A172 (cell line): ENCODE measurements around the gene STARD7. TPM values are rescaled to one million over a fixed set of nuclear protein-coding genes. Genes with fewer than 3 reads are reported as not detected.

ENCODE experiments used
- DNase-seq: peaks from one replicate; pipeline ENCODE4 v3.0.0-alpha.2; 2015; ENCODE audit warnings: low spot score
- total RNA-seq: library from RNA; depleted of rRNA; stranded (reverse); fragments of >200 nt; shearing (Covaris generic); gene quantifications from 2 replicates; pipeline ENCODE4 v1.2.3, GENCODE V29; 2014; rRNA removed

STARD7 gene
- total RNA-seq, 1 experiment from 2014 or later, result 196 TPM

DNA sequence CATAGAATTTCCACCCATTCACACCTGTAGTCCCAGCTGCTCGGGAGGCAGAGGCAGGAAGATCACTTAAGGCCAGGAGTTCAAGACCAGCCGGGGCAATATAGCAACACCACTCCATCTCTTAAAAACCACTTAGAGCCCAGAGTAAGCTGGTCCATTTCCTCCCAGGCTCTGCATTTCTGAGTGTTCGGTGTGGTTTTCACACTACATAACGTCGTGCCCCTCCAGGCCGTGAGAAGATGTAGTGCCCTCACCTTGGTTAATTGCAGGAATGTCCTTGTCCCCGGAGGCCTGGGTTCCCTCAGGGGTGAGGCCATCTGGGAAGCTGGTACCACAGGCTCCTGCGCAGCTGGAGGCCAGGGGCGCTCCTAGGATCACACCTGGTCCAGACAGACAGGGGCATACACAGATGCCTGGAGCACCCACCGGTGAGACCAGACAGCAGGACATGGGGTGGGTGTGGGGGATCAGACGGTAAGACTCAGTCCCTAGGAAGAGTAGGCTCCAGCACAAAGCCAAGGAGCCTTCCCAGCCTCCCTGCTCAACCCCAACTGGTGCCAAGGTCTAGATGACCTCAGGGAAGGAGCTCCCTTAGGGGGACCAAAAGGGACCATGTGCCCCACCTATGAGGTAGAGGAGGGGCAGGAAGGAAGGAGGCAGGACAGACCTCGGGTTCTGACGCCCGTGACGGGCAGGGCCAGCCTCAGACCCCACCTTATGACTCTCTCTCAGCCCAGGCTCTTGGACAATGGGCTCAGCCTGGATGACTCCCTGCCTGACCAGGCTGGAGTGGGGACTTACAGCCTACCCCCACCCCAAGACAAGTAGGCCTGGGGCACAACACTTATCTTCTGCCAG, 71.1 kb downstream of the STARD7 start:
- no peak for DNase-seq

DNA sequence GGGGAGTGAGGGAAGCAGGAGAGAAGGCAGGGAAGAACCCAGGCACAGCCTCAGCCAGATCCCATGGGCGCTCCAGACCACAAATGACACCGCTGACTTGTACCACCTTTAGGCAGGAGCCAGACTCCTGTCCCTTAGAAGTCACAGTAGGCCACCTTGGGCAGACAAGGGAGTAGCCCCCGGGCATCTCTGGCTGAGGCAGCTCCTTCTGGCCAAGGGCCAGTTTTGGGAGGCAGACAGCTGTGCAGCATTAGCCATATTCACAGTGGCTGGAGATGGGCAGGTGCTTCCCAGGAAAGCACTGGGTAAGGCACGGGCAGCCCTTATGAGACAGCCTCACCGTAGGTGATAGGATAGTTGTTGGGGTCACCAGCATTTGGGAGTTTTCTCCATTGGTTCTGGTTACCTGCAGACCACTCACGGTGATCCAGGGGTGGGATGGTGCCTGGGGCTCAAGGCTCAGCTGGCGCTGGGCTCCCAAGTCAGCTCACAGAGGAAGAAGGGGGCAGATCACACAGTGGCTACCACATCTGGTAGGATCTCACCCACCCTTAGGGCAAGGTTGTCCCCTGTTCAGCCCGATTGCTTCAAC, 72.4 kb downstream of the STARD7 start:
- no peak for DNase-seq

DNA sequence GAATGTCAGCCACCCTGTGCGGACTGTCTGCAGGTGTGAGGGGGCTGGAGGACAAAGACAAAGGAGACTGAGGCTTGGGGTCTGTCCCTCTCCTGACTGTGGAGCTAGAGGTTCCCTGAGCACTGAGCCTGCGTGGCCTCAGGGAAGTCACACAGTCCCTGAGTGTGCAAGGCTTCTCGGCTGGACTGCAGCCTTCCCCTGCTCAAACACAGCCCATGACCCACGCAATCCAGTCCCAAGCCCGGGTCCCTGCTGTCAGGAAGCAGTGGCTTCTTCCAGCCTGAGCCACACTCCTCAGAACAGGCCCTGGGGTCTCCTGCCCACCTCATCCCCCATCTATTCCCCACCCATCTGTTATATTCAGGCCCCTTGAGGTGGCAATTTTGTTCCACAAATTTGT, 73.0 kb downstream of the STARD7 start:
- DNase-seq, result no peak

DNA sequence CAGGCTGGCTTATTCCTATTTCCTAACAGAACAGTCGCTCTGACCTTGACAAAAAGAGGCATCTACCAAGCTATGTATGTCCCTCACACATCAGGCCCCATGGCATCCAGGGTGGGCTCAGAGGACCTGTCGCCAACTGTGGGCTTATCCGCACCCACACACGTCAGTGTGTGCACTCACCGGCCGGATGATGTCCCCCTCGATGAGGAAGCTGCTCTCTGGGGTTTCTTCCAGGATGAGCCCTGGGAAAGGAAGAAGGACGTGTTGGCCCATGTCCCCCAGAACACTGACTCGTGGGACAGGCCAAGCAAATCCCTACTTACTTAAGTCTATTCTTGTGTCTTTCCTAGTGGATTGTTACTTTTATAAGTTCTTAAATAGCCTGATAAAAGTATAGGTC, 73.5 kb downstream of the STARD7 start:
- no peak for DNase-seq

Other genes starting within 250 kb of the STARD7 start
- gene ANKRD36C, start 217.0 kb downstream of the STARD7 start, total RNA-seq, result 13.2 and 21.1 TPM in 2 replicates
- not detected in 2 replicates for gene GPAT2, start 173.9 kb downstream of the STARD7 start, total RNA-seq
- gene ADRA2B, start 92.3 kb downstream of the STARD7 start, total RNA-seq, result not detected in 2 replicates
- not detected in 2 replicates for gene ASTL, start 70.3 kb downstream of the STARD7 start, total RNA-seq
- gene DUSP2, start 63.4 kb downstream of the STARD7 start, total RNA-seq, result 0.05 TPM in 1 of 2 replicates, not detected in the other
- 35.0 and 37.8 TPM in 2 replicates for gene TMEM127, start 57.2 kb upstream of the STARD7 start, total RNA-seq
- gene CIAO1, start 57.4 kb upstream of the STARD7 start, total RNA-seq, result 118 and 119 TPM in 2 replicates
- 33.0 and 38.5 TPM in 2 replicates for gene SNRNP200, start 96.7 kb upstream of the STARD7 start, total RNA-seq
- not detected in 2 replicates for gene ITPRIPL1, start 116.5 kb upstream of the STARD7 start, total RNA-seq
- gene NCAPH, start 126.9 kb upstream of the STARD7 start, total RNA-seq, result 48.4 and 56.8 TPM in 2 replicates